SW480 (cell line): ENCODE measurements around the gene VEGFA.
A peak's percentile ranks its signal among the peaks of the same experiment; 100 is the strongest.

Source experiments
- DNase-seq: peaks from one replicate; pipeline ENCODE4 v3.0.0-alpha.2; 2016; ENCODE audit warnings: low spot score

Gene VEGFA

DNA sequence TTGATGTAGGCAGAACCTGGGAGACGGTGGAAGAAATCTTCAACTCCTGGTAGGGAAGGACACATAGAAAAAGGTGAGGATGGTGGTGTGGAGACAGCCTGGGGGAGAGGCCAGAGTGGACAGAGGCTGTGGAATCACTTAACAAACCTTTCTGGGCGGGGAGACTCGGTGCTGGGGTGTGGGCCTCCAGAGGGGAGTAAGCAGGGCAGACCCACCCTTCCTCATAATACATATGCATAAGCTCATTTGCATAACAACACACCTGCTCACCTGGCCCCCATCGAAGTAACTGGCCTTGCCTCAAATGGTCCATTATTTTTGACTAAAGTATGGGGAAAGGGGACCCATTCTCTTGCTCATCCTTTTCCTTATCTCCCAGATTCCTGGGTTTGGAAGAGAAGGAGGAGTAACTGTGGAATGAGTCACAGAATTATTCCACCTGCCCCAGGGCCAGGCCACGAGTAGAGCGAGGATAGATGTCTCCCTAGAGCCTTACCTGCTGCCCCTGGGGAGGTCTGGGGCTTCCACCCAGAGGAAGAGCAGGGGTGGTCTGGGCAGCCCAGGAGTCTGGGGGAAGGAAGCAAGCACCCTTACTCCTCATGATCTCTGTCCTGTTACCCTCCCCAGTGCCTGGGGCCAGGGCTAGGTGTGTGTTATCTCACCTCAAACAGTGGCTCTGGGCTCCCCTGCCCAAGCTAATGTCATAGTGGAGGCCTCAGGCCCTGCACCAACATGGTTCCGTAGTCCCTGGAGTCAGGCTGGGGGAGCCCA lies 10.7 kb upstream of the VEGFA start:
- no peak for DNase-seq

DNA sequence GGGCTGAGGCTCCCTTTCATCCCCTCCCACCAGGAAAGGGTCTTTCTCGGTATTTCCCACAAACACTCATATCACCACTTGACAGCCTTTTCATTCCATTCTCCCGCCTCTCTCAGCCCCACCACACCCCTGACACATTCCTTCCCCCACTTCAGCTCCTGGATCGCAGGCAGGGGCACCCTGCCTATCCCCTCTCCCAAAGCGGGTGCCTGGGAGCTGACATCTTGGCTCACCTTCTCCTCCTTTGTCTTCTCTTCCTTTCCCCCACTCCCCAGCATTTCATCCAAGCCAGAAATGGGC lies 10.2 kb upstream of the VEGFA start:
- DNase-seq: no peak

DNA sequence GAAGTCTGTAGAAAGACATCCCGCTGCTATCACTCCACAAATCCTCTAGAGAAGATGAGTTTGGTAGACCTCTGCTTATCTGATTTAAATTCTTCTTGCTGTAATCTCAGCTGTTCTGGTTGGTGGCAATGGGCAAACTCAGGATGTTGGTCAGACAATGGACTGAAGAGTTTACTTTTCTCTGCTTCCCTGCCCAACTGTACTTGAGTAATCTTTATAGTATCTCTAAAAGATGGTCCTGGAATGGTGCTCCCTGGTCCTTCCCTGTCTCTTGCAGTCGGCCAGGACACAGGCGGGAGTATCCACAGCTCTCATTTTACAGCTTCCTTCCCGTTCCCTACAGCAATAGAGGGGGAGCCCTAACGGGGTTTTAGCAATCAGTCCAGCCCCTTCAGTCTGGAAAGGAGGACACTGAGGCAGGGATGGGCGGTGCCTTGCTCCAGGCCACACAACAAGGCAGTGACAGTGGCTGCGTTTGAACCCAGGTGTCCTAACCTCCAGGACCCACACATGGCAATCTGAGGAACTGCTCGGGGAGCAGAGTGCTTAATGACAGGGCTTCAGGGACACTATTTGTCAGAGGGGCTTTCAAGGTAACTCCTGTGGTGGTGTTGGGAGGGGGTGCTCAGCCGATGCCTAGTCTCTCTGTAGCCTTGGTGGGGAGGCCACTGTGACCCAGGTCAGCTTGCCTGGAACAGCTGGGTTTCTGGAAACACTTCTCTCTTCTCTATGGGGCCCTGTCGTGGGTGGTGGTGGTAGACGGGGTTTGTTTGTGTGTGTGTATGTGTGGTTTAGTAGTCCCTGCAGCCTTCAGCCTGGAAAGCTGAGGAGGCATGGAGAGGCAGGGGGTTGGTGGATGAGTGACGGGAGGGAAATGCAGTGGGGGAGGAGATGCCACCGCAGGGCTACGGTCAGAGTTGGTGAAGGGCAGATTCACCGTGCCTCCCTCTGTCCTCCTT lies 9.5 kb upstream of the VEGFA start:
- no peak for DNase-seq

DNA sequence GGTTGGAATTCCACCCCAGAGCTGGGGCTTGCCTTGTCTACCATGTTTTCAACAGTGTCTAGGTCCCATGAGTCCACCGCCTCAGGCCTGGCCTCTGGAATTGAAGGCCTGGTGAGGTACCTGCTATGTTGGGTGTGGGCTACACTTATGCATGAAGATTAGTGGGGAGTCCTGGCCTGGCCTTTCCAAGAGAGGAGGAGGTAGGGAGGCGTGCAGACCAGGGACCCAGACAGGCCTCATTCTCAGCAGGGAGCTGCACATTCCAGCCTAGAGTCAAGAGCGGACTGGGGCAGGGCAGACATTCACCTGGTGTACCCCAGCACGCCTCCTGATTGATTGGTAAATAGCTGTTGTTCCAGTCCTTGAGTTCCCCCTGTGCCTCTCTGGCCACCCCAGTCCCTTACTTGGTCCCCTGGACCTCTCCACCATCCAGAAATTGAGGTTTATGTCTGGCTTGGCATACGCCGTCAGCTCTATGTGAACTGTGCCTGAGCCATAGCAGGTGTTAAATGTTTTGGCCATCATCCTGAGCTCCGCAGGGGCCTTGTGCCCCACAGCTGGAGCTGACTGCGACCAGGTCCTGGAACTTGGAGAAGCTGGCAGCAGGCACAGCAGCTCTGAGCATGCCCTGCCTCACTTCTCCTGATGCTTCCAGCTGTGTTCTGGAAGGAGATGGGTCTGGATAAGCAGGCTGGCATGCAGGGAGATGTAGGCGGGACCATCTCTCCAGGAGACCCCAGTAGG lies 8.2 kb upstream of the VEGFA start:
- DNase-seq: no peak

DNA sequence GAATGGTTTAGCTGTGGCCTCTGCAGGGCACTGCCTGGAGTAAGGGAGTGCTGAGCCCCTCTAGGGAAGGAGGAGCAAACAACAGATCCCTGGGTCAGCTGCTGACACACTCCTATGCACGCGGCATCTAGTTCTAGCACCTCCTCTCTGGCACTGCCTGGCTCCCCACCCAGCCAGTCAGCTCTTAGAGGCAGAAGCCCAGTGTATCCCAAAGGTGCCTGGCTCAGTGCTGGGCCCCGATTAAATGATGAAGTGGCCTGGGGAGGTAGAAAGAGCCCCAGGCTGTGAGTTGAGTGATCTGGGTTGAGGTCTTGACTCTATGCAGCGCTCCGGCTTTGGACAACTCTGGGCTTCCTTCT lies 7.6 kb upstream of the VEGFA start:
- DNase-seq: no peak

DNA sequence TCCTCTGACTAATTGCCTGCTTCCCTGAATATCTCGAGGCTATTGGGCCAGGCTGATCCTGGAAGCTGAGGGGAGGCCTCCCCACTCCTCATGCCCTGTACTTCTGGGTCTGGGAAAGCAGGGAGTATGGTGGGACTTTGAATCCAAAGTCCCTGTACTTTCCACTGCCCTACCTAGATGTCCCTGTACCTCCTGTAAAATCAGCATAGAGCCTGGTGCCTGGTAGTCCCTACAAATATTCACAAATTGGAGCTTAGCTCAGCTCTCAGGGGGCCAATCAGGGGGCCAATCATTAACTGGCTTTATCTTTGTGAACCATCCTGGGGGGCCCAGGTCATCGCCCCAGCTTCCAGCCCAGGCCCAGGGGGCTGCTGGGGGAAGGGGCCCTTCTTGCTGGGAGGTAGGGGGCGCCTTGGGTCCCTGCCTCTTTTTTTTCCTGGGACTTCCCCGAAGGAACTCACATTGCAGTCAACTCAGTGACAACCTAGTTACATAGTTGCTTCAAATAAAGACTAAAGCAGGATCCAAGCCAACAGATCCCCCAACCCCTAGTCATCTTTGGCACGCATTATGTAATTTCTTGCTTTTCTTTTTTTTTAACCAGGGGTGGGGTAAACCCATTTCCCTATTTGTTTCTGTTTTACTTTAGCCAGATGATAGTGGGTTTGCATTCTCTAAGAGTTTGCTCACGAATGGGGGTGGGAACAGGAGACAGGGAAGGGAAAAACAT lies 6.9 kb upstream of the VEGFA start:
- no peak for DNase-seq

DNA sequence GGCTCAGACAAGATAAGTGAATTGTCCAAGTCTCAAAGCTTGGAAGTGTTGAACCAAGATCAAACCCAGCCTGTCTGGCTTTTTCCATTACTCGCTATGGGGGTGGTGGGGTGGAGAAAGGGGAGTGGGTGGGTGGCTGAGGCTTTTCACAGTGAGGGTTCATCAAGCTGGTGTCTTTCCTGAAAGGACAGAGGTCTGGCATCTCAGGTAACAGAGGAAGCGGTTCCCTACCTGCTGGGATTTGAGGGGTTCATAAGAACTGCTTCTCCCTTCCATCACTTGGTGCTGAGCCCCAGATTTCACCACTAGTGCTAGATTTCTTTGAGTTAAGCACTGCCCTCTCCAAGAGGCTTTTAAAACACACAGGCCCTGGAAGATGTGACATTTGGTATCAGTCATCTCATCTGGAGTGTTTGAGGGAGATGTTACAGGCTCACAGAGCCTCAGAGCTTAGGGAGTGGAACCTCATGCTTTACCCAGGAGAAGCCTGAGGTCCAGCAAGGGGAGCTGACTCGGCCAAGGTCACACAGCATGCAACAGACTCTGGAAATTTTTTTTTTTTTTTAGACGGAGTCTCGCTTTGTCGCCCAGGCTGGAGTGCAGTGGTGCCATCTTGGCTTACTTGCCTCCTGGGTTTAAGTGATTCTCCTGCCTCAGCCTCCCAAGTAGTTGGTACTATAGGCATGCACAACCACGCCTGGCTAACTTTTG lies 6.0 kb upstream of the VEGFA start:
- no peak for DNase-seq

DNA sequence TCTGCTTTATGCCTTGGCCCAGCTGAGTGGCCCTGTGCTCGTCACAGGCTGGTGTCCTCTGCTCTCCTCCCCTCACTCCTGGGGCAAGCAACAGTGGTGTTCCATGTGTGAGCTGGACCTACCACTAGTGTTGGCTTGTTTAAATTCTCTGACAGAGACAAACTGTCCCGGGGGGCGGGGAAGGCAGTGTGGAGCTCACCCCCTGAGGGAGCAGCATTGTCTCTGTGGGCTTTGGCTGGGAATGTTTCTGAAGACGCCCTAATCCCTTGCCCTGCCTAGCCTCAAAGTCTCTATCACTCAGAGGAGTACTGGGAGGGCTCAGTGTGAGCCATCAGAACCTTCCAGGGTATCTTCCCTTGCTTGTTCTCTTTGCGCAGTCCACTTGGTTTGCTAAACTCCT lies 5.2 kb upstream of the VEGFA start:
- no peak for DNase-seq

DNA sequence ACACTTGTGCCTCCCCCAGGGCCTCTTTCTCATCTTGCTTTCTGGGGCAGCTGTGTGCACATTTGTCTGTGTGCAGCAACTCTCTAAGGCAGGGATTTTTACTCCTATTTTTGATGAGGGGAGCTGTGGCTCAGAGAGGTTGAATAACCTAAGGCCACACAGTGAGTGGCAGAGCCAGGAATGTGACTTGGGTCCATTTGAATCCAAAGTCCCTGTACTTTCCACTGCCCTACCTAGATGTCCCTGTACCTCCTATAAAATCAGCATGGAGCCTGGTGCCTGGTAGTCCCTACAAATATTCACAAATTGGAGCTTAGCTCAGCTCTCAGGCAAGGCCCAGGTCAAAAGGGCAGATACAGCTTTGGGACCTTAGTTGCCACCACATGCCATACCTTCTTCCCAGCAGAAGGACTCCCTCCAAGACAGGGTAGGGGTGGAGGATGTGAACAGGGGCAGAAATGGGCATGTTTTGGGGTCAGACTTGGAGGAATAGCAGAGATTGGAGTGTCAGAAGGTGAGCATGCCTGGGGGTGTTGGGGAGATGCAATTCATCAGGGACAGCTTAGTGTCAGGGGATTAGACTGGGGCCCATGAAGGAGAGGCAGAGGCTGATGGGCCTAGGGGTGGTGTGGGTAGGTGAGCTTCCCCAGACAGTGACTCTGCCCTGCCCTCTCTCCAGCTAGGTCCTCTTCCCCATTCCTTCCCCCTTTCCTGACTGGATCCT lies 4.1 kb upstream of the VEGFA start:
- no peak for DNase-seq

DNA sequence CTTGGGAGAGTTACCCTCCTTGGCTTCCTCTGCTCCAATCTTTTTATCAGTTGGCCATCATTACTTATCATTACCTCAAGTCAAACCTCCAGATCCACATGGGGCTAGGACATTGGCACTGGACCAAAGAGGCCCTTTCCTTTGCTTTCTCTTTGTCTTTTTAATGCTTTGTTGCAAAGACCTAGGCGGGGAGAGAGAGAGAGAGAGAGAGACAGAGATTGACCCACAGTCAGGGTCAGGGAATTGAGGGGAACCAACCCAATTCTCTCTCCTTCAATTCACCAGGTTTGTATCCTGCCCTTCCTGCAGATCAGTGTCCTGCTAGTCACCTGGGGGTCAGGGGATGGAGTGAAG lies 3.5 kb upstream of the VEGFA start:
- DNase-seq: no peak

DNA sequence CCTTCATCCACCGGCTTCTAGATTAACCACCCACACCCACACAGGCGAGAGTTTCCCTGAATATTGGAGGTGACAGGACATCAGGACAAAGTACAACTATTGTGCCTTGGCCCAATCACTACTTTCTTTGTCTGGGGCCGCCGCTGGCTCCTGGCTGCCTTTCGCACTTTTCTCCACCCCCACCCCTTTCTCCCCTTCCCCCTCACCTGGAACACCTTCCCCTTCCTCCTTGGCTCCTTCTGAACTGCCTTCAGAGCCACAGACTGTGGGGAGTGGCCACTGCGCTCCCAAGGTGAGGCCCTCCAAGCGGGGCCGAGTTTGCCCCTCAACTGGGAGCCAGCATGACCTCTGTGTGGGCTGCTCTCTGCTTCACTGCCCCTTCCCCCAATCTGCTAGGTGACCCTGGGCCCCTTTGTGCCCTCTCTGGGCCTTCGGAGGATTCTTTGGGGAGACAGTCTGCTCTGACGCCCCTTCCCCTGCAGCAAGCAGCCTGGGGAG lies 3.0 kb upstream of the VEGFA start:
- no peak for DNase-seq

DNA sequence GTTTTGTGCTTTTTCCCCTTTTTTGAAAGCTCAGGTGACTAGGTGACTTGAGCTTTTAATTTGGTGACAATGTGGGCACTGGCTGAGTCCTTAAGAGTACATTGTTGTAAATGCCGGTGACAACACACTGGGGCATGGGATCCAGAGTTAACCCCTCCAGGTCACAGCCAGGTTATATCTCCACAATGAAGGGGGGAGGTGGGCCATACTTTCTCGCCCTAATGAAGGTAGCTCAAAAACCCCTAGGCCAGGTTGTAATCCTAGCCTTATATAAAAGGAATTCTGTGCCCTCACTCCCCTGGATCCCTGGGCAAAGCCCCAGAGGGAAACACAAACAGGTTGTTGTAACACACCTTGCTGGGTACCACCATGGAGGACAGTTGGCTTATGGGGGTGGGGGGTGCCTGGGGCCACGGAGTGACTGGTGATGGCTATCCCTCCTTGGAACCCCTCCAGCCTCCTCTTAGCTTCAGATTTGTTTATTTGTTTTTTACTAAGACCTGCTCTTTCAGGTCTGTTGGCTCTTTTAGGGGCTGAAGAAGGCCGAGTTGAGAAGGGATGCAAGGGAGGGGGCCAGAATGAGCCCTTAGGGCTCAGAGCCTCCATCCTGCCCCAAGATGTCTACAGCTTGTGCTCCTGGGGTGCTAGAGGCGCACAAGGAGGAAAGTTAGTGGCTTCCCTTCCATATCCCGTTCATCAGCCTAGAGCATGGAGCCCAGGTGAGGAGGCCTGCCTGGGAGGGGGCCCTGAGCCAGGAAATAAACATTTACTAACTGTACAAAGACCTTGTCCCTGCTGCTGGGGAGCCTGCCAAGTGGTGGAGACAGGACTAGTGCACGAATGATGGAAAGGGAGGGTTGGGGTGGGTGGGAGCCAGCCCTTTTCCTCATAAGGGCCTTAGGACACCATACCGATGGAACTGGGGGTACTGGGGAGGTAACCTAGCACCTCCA lies 2.2 kb upstream of the VEGFA start:
- no peak for DNase-seq

DNA sequence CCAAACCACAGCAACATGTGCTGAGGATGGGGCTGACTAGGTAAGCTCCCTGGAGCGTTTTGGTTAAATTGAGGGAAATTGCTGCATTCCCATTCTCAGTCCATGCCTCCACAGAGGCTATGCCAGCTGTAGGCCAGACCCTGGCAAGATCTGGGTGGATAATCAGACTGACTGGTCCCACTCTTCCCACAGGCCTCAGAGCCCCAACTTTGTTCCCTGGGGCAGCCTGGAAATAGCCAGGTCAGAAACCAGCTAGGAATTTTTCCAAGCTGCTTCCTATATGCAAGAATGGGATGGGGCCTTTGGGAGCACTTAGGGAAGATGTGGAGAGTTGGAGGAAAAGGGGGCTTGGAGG lies 1.5 kb upstream of the VEGFA start:
- DNase-seq: no peak

DNA sequence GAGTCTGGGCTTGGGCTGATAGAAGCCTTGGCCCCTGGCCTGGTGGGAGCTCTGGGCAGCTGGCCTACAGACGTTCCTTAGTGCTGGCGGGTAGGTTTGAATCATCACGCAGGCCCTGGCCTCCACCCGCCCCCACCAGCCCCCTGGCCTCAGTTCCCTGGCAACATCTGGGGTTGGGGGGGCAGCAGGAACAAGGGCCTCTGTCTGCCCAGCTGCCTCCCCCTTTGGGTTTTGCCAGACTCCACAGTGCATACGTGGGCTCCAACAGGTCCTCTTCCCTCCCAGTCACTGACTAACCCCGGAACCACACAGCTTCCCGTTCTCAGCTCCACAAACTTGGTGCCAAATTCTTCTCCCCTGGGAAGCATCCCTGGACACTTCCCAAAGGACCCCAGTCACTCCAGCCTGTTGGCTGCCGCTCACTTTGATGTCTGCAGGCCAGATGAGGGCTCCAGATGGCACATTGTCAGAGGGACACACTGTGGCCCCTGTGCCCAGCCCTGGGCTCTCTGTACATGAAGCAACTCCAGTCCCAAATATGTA lies 957 bp upstream of the VEGFA start:
- no peak for DNase-seq

DNA sequence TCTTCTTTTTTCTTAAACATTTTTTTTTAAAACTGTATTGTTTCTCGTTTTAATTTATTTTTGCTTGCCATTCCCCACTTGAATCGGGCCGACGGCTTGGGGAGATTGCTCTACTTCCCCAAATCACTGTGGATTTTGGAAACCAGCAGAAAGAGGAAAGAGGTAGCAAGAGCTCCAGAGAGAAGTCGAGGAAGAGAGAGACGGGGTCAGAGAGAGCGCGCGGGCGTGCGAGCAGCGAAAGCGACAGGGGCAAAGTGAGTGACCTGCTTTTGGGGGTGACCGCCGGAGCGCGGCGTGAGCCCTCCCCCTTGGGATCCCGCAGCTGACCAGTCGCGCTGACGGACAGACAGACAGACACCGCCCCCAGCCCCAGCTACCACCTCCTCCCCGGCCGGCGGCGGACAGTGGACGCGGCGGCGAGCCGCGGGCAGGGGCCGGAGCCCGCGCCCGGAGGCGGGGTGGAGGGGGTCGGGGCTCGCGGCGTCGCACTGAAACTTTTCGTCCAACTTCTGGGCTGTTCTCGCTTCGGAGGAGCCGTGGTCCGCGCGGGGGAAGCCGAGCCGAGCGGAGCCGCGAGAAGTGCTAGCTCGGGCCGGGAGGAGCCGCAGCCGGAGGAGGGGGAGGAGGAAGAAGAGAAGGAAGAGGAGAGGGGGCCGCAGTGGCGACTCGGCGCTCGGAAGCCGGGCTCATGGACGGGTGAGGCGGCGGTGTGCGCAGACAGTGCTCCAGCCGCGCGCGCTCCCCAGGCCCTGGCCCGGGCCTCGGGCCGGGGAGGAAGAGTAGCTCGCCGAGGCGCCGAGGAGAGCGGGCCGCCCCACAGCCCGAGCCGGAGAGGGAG lies 580 bp downstream of the VEGFA start:
- DNase-seq: peak; percentile 47

DNA sequence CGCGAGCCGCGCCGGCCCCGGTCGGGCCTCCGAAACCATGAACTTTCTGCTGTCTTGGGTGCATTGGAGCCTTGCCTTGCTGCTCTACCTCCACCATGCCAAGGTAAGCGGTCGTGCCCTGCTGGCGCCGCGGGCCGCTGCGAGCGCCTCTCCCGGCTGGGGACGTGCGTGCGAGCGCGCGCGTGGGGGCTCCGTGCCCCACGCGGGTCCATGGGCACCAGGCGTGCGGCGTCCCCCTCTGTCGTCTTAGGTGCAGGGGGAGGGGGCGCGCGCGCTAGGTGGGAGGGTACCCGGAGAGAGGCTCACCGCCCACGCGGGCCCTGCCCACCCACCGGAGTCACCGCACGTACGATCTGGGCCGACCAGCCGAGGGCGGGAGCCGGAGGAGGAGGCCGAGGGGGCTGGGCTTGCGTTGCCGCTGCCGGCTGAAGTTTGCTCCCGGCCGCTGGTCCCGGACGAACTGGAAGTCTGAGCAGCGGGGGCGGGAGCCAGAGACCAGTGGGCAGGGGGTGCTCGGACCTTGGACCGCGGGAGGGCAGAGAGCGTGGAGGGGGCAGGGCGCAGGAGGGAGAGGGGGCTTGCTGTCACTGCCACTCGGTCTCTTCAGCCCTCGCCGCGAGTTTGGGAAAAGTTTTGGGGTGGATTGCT lies 1.3 kb downstream of the VEGFA start:
- DNase-seq: peak; percentile 68

DNA sequence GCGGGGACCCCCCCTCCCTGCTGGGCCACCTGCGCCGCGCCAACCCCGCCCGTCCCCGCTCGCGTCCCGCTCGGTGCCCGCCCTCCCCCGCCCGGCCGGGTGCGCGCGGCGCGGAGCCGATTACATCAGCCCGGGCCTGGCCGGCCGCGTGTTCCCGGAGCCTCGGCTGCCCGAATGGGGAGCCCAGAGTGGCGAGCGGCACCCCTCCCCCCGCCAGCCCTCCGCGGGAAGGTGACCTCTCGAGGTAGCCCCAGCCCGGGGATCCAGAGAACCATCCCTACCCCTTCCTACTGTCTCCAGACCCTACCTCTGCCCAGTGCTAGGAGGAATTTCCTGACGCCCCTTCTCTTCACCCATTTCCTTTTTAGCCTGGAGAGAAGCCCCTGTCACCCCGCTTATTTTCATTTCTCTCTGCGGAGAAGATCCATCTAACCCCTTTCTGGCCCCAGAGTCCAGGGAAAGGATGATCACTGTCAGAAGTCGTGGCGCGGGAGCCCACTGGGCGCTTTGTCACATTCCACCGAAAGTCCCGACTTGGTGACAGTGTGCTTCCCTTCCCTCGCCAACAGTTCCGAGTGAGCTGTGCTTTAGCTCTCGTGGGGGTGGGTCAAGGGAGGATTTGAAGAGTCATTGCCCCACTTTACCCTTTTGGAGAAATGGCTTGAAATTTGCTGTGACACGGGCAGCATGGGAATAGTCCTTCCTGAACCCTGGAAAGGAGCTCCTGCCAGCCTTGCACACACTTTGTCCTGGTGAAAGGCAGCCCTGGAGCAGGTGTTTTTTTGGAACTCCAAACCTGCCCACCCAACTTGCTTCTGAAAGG lies 2.1 kb downstream of the VEGFA start:
- peak; percentile 46 for DNase-seq
